Epithelial cell of prostate (primary cell): ENCODE results near the gene LRRK2.

Experiments
- DNase-seq: peaks from one replicate; pipeline ENCODE4 v3.0.0-alpha.2; 2011; ENCODE audit warnings: low read depth, low spot score
- H3K27ac ChIP-seq: fragments of 450-650 bp; 2 replicates; pipeline ENCODE4 v1.5.1; 2017; ENCODE audit warnings: mild to moderate bottlenecking

The LRRK2 gene

DNA sequence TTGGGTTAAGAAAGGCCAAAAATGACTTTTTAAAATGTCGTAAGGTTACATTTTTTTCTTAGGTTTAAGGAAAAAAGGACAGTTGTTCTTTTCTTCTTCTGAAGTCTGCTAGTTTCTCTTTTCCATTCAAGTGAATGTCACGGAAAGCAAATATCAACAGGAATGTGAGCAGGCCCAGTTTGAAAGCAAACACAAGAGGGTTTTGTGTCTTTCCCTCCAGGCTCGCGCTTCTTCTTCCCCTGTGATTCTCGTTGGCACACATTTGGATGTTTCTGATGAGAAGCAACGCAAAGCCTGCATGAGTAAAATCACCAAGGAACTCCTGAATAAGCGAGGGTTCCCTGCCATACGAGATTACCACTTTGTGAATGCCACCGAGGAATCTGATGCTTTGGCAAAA lies 85.4 kb downstream of the LRRK2 start:
- DNase-seq: no peak
- no peak overlapping the region for H3K27ac ChIP-seq

DNA sequence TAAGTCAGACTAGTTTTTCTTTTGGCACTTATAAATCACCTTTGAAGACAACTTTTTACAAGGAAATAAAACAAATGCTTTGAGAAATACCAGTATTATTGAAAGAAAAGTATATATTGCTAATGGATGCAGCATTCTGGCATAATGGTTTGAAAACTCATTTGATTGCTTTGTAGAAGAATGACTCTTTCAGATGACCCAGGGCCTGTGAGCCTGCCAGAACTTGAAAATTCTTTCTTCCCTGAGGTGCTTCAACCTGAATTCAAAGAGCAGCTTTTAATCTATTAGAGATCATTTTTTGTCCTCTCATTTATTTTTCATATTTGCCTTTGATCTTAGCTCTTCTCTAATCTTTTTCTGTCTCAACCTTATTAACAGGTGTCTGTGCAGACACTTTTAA lies 87.4 kb downstream of the LRRK2 start:
- peak overlapping the region; percentile 22 for H3K27ac ChIP-seq
- DNase-seq: no peak

DNA sequence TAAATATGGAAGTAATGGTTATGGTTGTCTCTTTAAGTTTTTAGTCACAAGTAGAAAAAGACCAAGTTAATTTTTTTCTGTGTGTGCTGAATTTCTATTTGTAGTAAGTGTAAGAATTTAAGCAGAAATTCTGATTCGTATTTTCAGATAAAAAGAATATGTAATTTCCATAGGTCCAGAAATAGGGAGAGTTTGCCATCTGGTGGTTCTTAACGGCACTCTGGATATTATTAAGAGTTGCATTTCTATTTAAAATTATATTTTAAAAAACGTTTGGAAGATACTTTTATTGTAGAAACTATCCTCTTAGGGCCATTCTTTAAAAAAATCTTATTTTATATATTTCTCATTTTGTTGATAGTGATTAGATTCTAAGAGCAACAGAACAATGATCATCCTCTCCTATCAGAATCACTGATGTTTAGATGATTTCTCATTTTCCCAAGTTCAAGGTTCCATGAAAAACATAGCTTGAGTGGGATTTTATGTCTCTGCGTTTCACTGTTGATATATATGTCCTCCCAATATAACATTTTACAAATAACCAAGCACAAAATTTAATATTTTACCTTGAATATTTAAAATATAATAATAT lies 88.3 kb downstream of the LRRK2 start:
- no peak overlapping the region for H3K27ac ChIP-seq
- no peak for DNase-seq

DNA sequence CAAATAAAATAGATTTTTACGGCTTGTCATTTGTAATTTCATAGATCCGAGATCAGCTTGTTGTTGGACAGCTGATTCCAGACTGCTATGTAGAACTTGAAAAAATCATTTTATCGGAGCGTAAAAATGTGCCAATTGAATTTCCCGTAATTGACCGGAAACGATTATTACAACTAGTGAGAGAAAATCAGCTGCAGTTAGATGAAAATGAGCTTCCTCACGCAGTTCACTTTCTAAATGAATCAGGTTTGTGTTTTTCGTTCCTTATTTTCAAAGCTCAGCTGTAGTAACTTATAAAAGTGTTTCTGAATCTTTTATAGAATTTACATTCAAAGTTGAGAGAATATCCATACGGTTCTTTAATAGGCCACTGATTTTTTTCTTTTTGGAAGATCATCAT lies 89.1 kb downstream of the LRRK2 start:
- no peak for DNase-seq
- H3K27ac ChIP-seq: no peak overlapping the region

DNA sequence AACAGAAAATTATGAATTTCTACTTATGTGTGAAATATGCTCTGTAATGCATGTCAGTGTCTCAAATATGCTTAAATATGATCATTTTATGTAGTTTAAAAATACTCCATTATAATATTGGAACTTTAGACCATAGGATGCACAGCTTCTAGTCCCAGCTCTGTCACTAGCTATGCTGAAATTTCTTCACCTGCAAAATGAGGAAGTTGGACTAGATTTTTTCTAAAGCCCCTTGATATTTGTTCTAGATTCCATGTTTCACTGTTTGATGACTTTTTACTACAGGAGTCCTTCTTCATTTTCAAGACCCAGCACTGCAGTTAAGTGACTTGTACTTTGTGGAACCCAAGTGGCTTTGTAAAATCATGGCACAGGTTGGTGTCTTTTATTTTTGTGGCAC lies 90.1 kb downstream of the LRRK2 start:
- no peak overlapping the region for H3K27ac ChIP-seq
- no peak for DNase-seq

DNA sequence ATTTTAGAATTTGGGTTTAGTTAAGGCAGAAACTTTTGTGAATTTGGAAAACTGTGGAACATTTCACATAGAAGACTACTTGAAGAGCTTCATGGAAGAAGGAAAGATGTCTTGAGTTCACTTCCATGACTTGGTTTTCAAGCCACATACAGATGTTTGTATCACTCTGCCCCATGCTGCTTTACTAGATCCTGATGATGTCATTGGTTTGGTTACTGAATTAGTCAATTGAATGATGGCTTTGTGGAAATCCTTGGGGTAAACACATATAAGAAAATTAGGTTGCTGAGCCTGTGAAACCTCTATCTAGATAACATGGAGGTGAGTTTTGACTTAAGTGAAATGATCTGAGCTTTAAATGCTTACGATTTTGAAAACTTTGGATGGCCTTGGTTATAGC lies 90.6 kb downstream of the LRRK2 start:
- no peak for DNase-seq
- no peak overlapping the region for H3K27ac ChIP-seq

DNA sequence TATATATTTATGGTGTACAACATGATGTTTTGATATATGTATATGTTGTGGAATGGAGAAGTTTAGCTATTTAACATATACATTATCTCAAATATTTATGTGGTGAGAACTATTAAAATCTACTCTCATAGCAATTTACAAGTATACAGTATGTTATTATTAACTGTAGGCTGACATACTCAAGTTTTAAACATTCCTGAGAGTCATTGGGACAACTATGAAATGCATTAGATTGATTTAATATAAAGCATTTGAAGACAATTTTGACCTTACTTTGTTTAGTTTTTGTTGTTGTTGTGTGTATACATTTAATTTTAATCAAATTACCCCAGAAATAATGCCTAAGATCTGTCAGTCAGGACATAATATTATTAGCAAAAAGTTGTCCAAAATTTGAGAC lies 99.5 kb downstream of the LRRK2 start:
- no peak overlapping the region for H3K27ac ChIP-seq
- no peak for DNase-seq

DNA sequence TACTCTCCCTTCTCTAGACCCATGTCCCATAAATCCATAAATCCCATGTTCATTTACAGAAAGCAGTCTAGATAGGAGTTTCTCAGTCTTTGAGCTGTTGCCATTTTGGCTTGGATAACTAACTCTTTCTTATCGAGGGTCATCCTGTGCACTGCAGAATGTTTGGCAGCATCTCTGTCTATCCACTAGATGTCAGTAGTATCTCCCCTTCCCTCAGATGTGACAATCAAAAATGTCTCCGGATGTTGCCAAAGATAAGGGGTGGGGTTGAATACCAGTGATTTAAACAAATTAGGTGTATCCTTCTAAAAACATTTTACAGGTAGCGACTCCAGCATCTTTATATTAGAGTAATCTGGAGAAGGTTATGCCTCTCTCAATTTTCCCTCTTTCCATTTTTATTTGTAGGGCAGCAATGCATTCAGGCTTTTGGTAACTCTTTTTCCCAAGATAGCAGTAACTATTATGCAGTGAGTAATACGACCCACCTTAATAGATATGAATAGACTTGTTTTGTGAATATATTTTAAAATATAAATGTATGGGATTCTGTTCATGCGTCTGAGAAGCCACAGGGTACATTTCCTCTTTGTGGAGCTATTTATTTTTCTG lies 100.7 kb downstream of the LRRK2 start:
- H3K27ac ChIP-seq: no peak overlapping the region
- DNase-seq: no peak

DNA sequence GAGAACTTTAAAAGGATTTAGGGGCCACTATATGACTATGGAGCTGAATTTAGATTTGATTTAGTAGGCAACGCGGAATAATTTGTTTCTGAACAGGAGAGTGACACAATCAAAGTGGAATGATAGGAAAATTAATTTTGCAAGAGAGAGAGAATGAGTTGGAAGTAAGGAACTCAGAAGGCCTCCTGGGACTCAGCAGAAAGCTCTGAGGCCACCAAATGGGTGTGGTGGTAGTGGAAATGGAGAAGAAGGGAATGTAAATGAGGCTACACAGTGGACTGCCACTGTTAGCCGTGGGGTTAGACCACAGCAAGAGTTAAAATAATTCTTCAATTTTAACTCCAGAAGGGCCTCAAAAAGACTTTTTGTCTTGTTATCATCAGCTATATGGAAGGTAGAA lies 102.7 kb downstream of the LRRK2 start:
- no peak overlapping the region for H3K27ac ChIP-seq
- no peak for DNase-seq

DNA sequence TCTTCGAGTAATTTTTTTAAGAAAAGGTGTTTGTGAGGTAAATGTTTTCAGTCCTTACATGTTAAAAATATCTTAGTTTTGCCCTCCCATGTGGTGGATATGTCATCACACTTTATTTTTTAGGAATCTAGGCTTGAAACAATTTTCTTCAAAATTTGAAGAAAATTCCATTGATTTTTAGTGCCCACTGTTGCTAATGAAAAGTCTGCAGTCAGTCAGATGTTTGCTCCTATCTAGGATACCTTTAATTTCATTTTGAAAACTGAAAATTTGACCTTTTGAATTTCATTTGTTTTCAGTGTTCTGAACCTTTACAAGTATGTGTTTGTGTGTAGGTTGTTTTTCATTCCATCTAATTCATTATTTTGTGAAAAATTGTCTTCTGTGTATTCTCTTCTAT lies 105.4 kb downstream of the LRRK2 start:
- no peak overlapping the region for H3K27ac ChIP-seq
- DNase-seq: no peak

DNA sequence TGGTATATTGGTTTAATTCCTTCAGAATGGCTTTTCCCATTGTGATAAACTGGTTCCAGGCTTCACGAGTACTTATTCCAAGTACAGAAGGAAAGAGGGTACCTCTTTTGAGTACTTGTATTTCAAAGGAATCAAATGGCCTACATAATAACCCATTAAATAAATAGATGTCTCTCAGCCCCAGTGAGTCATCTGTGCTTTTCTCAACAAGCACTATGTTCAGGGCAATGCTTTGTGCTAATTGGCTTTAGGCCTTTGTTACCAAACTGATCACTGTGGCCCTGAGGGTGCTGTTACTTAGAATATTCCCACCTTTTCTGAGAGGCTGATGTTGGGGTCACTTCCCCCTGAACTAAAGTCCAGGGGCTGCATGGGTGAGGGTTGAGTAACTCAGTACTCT lies 107.1 kb downstream of the LRRK2 start:
- no peak for DNase-seq
- H3K27ac ChIP-seq: no peak overlapping the region

DNA sequence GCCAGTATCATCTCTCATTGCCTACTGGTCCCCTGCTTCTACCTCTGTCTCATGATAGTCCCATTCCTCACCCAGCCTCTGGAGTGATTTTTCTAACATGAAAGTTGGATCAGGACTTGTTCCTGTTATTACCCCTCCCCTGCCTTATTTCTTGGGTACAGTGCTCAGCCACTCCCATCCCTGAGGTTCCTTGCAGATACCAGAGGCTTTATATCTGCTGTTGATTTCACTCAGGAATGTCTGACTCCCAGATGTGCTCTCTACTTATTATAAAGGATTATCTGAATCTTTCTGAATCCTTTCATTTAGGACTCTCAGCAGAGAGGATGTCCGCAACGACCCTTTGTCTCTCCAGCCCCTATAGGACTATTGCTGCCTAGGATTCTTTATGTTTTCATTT lies 111.2 kb downstream of the LRRK2 start:
- no peak overlapping the region for H3K27ac ChIP-seq
- no peak for DNase-seq

DNA sequence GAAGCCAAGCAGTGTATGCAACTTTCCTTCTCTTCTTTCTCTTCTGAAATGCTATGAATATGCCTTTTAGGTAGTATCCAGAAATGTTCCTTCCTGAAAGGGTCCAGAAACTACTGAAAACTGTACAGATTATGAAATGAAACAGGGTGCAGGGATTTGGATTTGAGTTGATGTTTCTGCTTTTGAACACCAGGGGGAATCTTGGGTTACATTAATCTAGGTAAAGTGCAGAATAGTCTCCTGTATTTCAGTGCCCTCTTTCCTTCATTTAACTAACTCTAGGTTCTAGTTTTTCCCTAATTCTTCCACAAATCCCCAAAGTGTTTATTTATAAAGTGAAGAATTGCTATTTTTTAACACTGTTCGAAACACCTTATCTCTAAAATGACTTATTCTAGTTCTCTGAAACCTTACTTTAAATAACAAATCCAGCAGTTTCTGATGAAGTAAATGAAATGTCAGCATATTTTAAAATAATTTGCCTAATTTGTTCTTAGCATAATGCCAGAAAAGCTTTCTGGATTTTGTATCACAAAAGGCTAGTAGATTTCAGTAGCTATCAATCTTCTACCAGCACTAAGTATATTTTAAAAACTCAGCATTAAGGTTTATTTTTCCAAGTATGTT lies 111.9 kb downstream of the LRRK2 start:
- H3K27ac ChIP-seq: no peak overlapping the region
- no peak for DNase-seq

DNA sequence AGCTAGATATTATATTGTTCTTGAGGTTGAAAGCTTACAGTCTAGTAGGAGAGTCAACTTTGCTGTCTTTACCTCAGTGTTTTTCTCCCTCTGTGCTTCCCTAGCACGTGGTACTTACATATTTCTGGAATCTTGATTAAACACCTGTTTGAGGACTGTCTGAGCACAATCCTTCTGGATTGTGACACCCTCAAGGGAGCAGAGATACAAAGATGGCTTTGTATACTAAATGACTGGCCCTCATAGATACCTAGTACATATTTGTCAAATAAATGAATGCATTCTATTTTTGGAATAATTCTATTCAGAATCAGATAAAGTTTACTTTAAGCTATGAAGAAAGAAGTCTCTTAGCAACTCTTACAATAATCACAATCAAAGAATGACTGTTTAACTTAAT lies 113.3 kb downstream of the LRRK2 start:
- H3K27ac ChIP-seq: no peak overlapping the region
- DNase-seq: no peak

DNA sequence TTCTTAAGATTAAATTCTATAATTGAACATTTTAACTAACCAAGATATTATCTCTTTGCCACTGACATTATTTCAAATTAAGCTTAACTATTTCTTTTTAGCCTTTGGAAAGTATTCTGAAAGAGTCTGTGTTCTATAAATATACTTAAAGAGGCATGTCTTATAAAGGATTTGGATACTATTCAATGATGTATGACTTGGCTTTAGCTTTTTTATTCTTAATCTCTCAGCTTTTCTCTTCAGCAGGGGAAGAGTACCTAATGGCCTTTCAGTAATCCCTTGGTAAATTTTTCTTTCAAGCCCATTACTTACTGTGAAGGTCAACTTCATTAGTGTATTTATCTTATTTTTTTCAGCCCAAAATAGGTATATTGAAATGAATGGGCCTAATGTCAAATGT lies 113.8 kb downstream of the LRRK2 start:
- H3K27ac ChIP-seq: no peak overlapping the region
- DNase-seq: no peak

DNA sequence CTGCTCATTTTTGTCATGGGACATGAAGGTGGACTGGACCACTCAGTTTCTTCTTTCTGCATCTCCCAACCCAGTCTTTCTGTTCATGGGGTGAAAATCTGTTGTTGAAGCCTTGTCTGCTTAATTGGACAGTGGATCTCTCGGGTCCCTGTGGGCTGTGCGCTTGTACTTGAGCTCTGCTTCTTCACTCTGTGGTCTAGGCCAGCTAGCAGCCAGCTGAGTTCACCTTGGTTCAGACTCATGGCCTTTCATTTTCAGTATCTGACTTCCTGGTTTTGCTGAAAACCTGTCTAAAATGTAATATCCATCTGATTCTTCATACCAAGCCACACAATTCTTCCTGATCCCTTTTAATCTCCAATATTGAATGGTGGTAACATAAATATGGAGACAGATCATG lies 117.2 kb downstream of the LRRK2 start:
- H3K27ac ChIP-seq: no peak overlapping the region
- DNase-seq: no peak

DNA sequence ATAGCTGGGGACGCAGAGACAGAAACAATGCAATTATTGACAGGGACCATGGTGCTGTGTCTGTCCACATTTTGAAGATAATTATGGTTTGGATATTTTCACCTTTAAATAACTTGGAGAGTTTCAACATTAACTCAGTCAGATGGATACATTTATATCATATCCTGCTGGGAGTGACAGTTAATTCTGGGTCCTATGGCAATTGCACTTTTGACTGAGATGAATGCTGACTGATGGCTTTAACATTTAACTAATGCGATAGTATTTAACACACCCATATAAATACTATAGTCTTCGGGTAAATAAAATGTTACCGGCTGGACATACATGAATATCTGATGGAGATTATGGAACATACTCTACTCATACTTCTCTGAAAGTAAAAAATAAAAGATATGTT lies 118.3 kb downstream of the LRRK2 start:
- no peak overlapping the region for H3K27ac ChIP-seq
- no peak for DNase-seq

DNA sequence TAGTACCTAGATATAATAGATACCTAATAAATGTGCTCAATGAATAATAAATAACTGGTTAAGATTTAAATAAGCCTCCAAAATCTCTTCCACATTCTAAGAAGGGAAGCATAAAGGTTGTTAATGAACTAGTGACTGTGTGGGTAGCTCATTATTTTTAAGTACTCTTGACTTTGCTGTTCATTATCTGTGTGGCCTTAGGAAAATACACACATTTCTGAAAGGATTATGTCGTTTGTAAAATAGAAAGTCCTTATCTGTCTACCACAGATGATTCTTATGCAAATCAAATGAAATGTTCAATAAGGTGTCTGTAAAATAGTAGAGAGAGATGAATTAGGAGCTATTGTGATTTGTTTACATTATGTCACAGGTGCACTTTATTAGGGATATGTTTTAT lies 119.5 kb downstream of the LRRK2 start:
- DNase-seq: no peak

DNA sequence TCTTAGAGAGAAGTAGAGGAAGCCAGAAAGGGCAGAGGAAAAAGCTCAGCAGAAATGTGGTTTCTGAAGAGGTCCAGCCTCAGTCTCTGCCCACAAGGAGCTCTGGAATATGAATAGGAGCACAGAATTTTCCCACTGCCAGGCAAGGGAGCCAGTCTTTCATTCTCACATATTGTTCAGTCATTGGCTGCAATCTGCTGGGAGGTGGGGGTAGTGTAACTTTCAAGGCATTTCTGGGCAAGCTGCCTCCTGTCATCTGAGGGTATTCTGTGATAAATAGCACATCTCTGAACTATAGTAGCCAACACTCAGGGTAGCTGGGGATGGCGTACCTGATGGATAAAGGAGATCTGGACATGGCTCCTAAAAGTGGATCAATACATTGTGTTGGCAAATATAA lies 127.2 kb downstream of the LRRK2 start:
- DNase-seq: no peak
- no peak overlapping the region for H3K27ac ChIP-seq

More for the DNA sequence above, 119.5 kb downstream of the LRRK2 start:
- no peak overlapping the region for H3K27ac ChIP-seq

DNA sequence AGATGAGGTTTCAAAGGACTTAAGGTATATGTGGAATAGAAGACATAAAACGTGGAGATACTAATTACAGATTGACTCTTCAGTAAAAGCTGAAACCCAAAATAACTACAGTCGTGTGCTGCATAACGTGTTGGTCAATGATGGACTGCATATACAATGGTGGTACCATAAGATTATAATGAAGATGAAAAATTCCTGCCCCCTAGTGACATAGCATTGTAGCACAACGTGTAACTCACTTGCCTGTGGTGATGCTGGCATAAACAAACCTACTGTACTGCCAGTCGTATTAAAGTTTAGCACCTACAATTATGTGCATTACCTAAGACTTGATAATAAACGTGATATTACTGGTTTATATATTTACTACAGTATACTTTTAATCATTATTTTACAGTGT lies 150.3 kb downstream of the LRRK2 start:
- no peak for DNase-seq
- no peak overlapping the region for H3K27ac ChIP-seq

DNA sequence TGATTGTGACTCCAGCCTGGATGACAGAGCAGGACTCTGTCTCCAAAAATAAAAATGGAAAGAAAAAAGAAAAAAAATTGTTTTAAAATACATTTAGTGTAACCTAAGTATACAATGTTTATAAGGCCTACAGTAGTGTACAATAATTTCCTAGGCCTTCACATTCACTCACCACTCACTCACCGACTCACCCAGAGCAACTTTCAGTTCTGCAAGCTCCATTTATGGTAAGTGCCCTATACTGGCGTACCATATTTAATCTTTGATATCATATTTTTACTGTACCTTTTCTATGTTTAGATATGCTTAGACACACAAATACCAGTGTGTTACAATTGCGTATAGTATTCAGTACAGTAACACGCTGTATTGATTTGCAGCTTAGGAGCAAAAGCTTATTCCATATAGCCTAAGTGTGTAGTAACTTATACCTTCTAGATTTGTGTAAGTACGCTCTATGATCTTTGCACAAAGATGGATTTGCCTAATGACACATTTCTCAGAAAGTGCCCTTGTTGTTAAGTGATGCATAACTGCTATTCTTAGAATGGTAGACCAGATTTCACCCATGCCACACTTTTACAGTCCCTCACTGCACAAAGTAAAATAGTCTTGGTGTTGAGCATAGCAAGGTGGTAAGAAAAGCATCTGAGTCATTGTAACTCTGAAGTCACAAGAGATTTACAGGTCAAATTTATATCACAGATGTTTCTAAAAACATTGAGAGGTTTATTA lies 151.9 kb downstream of the LRRK2 start:
- no peak for DNase-seq
- H3K27ac ChIP-seq: no peak overlapping the region

DNA sequence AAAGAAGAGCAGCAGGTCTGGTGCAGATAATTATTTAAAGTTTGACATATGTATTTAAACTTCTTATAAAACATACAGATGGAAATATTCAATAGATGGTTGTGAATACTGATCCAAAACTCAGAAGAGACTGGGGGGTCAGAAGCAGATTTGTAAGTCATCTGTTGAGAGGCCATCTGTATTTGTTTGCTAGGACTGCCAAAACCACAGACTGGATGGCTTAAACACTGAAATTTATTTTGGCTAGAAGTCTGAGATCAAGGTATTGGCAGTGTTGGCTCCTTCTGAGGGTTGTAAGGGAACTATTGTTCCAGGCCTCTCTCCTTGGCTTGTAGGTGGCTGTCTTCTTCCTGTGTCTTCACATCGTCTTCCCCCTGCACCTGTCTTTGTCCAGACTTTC lies 153.9 kb downstream of the LRRK2 start:
- DNase-seq: no peak
- H3K27ac ChIP-seq: no peak overlapping the region
